Progenitor cell of endocrine pancreas (in vitro differentiated cells): ENCODE data around the gene NUBP2. TPM values are rescaled to one million over a fixed set of nuclear protein-coding genes. Genes with fewer than 3 reads are reported as not detected.
"Not testable (repeated sequence)": the region's sequence is repeated elsewhere in the genome, so short reads cannot be mapped to it uniquely, and the experiment has no call there.

Experiments used
- DNase-seq: peaks from one replicate; pipeline ENCODE4 v3.0.0; 2021; ENCODE audit warnings: low spot score; ENCODE audit not compliant: unreplicated experiment
- H3K27ac Mint-ChIP-seq: 2 replicates; pipeline ENCODE4 v1.8.0; 2021; ENCODE audit warnings: mild to moderate bottlenecking, moderate library complexity, mixed read lengths
- H3K27me3 Mint-ChIP-seq: 2 replicates; pipeline ENCODE4 v1.8.0; 2021; ENCODE audit warnings: mixed read lengths
- H3K36me3 Mint-ChIP-seq: 2 replicates; pipeline ENCODE4 v1.8.0; 2022; ENCODE audit warnings: mixed read lengths; ENCODE audit not compliant: insufficient read depth
- H3K4me1 Mint-ChIP-seq: 2 replicates; pipeline ENCODE4 v1.8.0; 2021; ENCODE audit warnings: low read depth, mixed read lengths
- H3K4me3 Mint-ChIP-seq: 2 replicates; pipeline ENCODE4 v1.8.0; 2021; ENCODE audit warnings: low read depth, mild to moderate bottlenecking, moderate library complexity, mixed read lengths
- H3K9me3 Mint-ChIP-seq: 2 replicates; pipeline ENCODE4 v1.8.0; 2021; ENCODE audit warnings: low read depth, mixed read lengths
- CTCF ChIP-seq: fragments of 200-600 bp; sonication (generic); IDR thresholded peaks from one replicate; pipeline ENCODE4 v1.5.0; 2021; ENCODE audit warnings: antibody characterized with exemption, mild to moderate bottlenecking; ENCODE audit not compliant: unreplicated experiment
- total RNA-seq: library from RNA; stranded (reverse); gene quantifications from 2 replicates; pipeline ENCODE4 v1.2.1, GENCODE V29; 2021

The NUBP2 gene
- total RNA-seq, 1 donor from 2014 or later, result 65.4 TPM

- DNase-seq, result no peak
- H3K36me3 Mint-ChIP-seq, result peaks cover 8% of the 10 kb centered on the region
- H3K27me3 Mint-ChIP-seq, result no peaks in the 10 kb centered on the region
- no peak overlapping the region for H3K4me3 Mint-ChIP-seq
- H3K9me3 Mint-ChIP-seq, result peaks cover 7% of the 10 kb centered on the region
- peaks cover 3% of the 10 kb centered on the region for H3K4me1 Mint-ChIP-seq
- no peak overlapping the region for H3K27ac Mint-ChIP-seq
- TF ChIP-seq CTCF, result no peak
These were observed 12.3 kb downstream of the NUBP2 start for GRCh38 chr16:1794908-1795666.

- not testable (repeated sequence) for H3K4me3 Mint-ChIP-seq, H3K4me1 Mint-ChIP-seq, H3K9me3 Mint-ChIP-seq, H3K27ac Mint-ChIP-seq, DNase-seq, H3K27me3 Mint-ChIP-seq
- H3K36me3 Mint-ChIP-seq, result peaks cover 14% of the 10 kb centered on the region
These were observed 16.5 kb downstream of the NUBP2 start for GRCh38 chr16:1799263-1799662.

- TF ChIP-seq CTCF, result no peak
- peaks cover 17% of the 10 kb centered on the region for H3K36me3 Mint-ChIP-seq
- H3K4me3 Mint-ChIP-seq, result no peak overlapping the region
- DNase-seq, result no peak
- no peak overlapping the region for H3K27ac Mint-ChIP-seq
- H3K9me3 Mint-ChIP-seq, result peaks cover 7% of the 10 kb centered on the region
- no peaks in the 10 kb centered on the region for H3K27me3 Mint-ChIP-seq
- no peaks in the 10 kb centered on the region for H3K4me1 Mint-ChIP-seq
These were observed 17.9 kb downstream of the NUBP2 start for GRCh38 chr16:1800701-1801100.

- Mint-ChIP-seq H3K4me3 (no peak overlapping the region), H3K36me3 (peaks cover 22% of the 10 kb centered on the region), H3K9me3 (no peaks in the 10 kb centered on the region), H3K27ac (no peak overlapping the region), H3K4me1 (no peaks in the 10 kb centered on the region), H3K27me3 (no peaks in the 10 kb centered on the region)
- DNase-seq, result no peak
- no peak for TF ChIP-seq CTCF
These were observed 24.9 kb downstream of the NUBP2 start for GRCh38 chr16:1807626-1808025.

- no peak overlapping the region for H3K4me3 Mint-ChIP-seq
- no peak for DNase-seq
- H3K9me3 Mint-ChIP-seq, result no peaks in the 10 kb centered on the region
- no peaks in the 10 kb centered on the region for H3K4me1 Mint-ChIP-seq
- TF ChIP-seq CTCF, result no peak
- peaks cover 27% of the 10 kb centered on the region for H3K36me3 Mint-ChIP-seq
- no peak overlapping the region for H3K27ac Mint-ChIP-seq
- H3K27me3 Mint-ChIP-seq, result no peaks in the 10 kb centered on the region
These were observed 25.9 kb downstream of the NUBP2 start for GRCh38 chr16:1808691-1809090.

- no peaks in the 10 kb centered on the region for H3K9me3 Mint-ChIP-seq
- DNase-seq, result no peak
- peaks cover 29% of the 10 kb centered on the region for H3K36me3 Mint-ChIP-seq
These were observed 26.6 kb downstream of the NUBP2 start for GRCh38 chr16:1809281-1809801.

More at GRCh38 chr16:1809281-1809801, 26.6 kb downstream of the NUBP2 start:
- Mint-ChIP-seq H3K4me1 (no peaks in the 10 kb centered on the region), H3K27ac (no peak overlapping the region), H3K4me3 (no peak overlapping the region), H3K27me3 (no peaks in the 10 kb centered on the region)
- TF ChIP-seq CTCF, result no peak
